SK-N-SH treated with all-trans-retinoic acid at 6 μM for 48 hours (cell line): ENCODE data around the gene C11orf21.

ENCODE experiments used
- ATAC-seq: fragments of 200-7000 bp; cut with Tn5 transposase; 3 replicates; pipeline ENCODE4 v1.9.1; 2020; ENCODE audit warnings: mild to moderate bottlenecking, moderate library complexity
- ARNTL ChIP-seq: fragments of 450-650 bp; formaldehyde crosslinking; IDR thresholded peaks from 2 replicates; pipeline ENCODE4 v1.5.0; 2020; ENCODE audit warnings: low read depth, mild to moderate bottlenecking, moderate library complexity, borderline replicate concordance
- BACH2 ChIP-seq: fragments of 250-450 bp; sonication (Bioruptor Pico); IDR thresholded peaks from 2 replicates; pipeline ENCODE4 v1.9.0; 2021; ENCODE audit warnings: mild to moderate bottlenecking, borderline replicate concordance
- CREB5 ChIP-seq: fragments of 250-450 bp; sonication (Bioruptor Pico); IDR thresholded peaks from 2 replicates; pipeline ENCODE4 v1.5.1; 2020; ENCODE audit warnings: low read depth, mild to moderate bottlenecking, moderate library complexity
- CSDC2 ChIP-seq: fragments of 250-450 bp; sonication (Bioruptor Pico); IDR thresholded peaks from 2 replicates; pipeline ENCODE4 v1.5.0; 2020; ENCODE audit warnings: mild to moderate bottlenecking, moderate library complexity
- CSRNP3 ChIP-seq: fragments of 250-450 bp; sonication (Bioruptor Pico); IDR thresholded peaks from 2 replicates; pipeline ENCODE4 v1.5.1; 2021; ENCODE audit warnings: mild to moderate bottlenecking, moderate library complexity
- ESRRG ChIP-seq: fragments of 250-450 bp; sonication (Bioruptor Pico); IDR thresholded peaks from 2 replicates; pipeline ENCODE4 v1.6.1; 2021; ENCODE audit warnings: mild to moderate bottlenecking
- GLIS3 ChIP-seq: fragments of 250-450 bp; sonication (Bioruptor Pico); IDR thresholded peaks from 2 replicates; pipeline ENCODE4 v1.5.0; 2020; ENCODE audit warnings: mild to moderate bottlenecking, moderate library complexity
- ISL1 ChIP-seq: fragments of 250-450 bp; sonication (Bioruptor Pico); IDR thresholded peaks from 2 replicates; pipeline ENCODE4 v2.1.2; 2022; ENCODE audit warnings: mild to moderate bottlenecking, moderate library complexity
- OSR1 ChIP-seq: fragments of 250-450 bp; sonication (Bioruptor Pico); IDR thresholded peaks from 2 replicates; pipeline ENCODE4 v1.8.0; 2022; ENCODE audit warnings: moderate library complexity, mild to moderate bottlenecking, inconsistent platforms
- PATZ1 ChIP-seq: fragments of 250-450 bp; sonication (Bioruptor Pico); IDR thresholded peaks from 2 replicates; pipeline ENCODE4 v1.8.0; 2020; ENCODE audit warnings: mild to moderate bottlenecking, moderate library complexity, borderline replicate concordance
- POU6F1 ChIP-seq: fragments of 250-450 bp; sonication (Bioruptor Pico); IDR thresholded peaks from 2 replicates; pipeline ENCODE4 v1.8.0; 2021; ENCODE audit warnings: low read depth, mild to moderate bottlenecking, moderate library complexity, borderline replicate concordance
- PPARA ChIP-seq: fragments of 250-450 bp; sonication (Bioruptor Pico); IDR thresholded peaks from 2 replicates; pipeline ENCODE4 v1.5.0; 2020; ENCODE audit warnings: mild to moderate bottlenecking, borderline replicate concordance
- RARB ChIP-seq: fragments of 250-450 bp; sonication (Bioruptor Pico); IDR thresholded peaks from 2 replicates; pipeline ENCODE4 v1.8.0; 2021; ENCODE audit warnings: mild to moderate bottlenecking, moderate library complexity
- SNAI2 ChIP-seq: fragments of 250-450 bp; sonication (Bioruptor Pico); IDR thresholded peaks from 2 replicates; pipeline ENCODE4 v1.5.0; 2020; ENCODE audit warnings: mild to moderate bottlenecking, moderate library complexity
- TCF4 ChIP-seq: fragments of 250-450 bp; sonication (Bioruptor Pico); IDR thresholded peaks from 2 replicates; pipeline ENCODE4 v1.8.0; 2021; ENCODE audit warnings: mild to moderate bottlenecking, moderate library complexity, borderline replicate concordance
- TOX ChIP-seq: fragments of 250-450 bp; sonication (Bioruptor Pico); IDR thresholded peaks from 2 replicates; pipeline ENCODE4 v1.8.0; 2021; ENCODE audit warnings: mild to moderate bottlenecking, moderate library complexity, borderline replicate concordance
- TSHZ2 ChIP-seq: fragments of 250-450 bp; sonication (Bioruptor Pico); IDR thresholded peaks from 2 replicates; pipeline ENCODE4 v1.5.0; 2020; ENCODE audit warnings: mild to moderate bottlenecking, moderate library complexity
- ZFP3 ChIP-seq: fragments of 250-450 bp; sonication (Bioruptor Pico); IDR thresholded peaks from 2 replicates; pipeline ENCODE4 v1.5.0; 2020; ENCODE audit warnings: mild to moderate bottlenecking, moderate library complexity
- ZFP30 ChIP-seq: fragments of 450-650 bp; formaldehyde crosslinking; IDR thresholded peaks from 2 replicates; pipeline ENCODE4 v1.5.0; 2022; ENCODE audit warnings: mild to moderate bottlenecking, moderate library complexity
- ZNF565 ChIP-seq: fragments of 450-650 bp; formaldehyde crosslinking; conservative IDR thresholded peaks from 2 replicates; pipeline ENCODE4 v1.5.0; 2020; ENCODE audit warnings: low read depth, mild to moderate bottlenecking, moderate library complexity
- ZNF70 ChIP-seq: fragments of 450-650 bp; formaldehyde crosslinking; IDR thresholded peaks from 2 replicates; pipeline ENCODE4 v1.5.0; 2020; ENCODE audit warnings: mild to moderate bottlenecking, moderate library complexity
- ZNF8 ChIP-seq: fragments of 450-650 bp; formaldehyde crosslinking; IDR thresholded peaks from 2 replicates; pipeline ENCODE4 v1.5.0; 2020; ENCODE audit warnings: mild to moderate bottlenecking, moderate library complexity

The C11orf21 gene

GRCh38 chr11:2347308-2347830 is 45.7 kb upstream of the C11orf21 start:
- ATAC-seq = no peak
- TF ChIP-seq ZNF70 (CRISPR knock-in tag) = no peak
- TF ChIP-seq ARNTL (CRISPR knock-in tag) = no peak
- no peak for TF ChIP-seq ISL1 (CRISPR knock-in tag)
- no peak for TF ChIP-seq SNAI2 (CRISPR knock-in tag)
- no peak for TF ChIP-seq TCF4
- no peak for TF ChIP-seq ZFP30 (CRISPR knock-in tag)

GRCh38 chr11:2346586-2347307 is 45.0 kb upstream of the C11orf21 start:
- no peak for ATAC-seq
- no peak for TF ChIP-seq CSRNP3 (CRISPR knock-in tag)
- no peak for TF ChIP-seq TSHZ2 (CRISPR knock-in tag)
- TF ChIP-seq TCF4 = no peak
- TF ChIP-seq PATZ1 (CRISPR knock-in tag) = no peak
- TF ChIP-seq POU6F1 (CRISPR knock-in tag) = no peak
- TF ChIP-seq SNAI2 (CRISPR knock-in tag) = no peak
- no peak for TF ChIP-seq OSR1 (CRISPR knock-in tag)
- no peak for TF ChIP-seq ISL1 (CRISPR knock-in tag)
- no peak for TF ChIP-seq RARB
- no peak for TF ChIP-seq PPARA (CRISPR knock-in tag)
- TF ChIP-seq ZNF565 (CRISPR knock-in tag) = no peak
- TF ChIP-seq GLIS3 (CRISPR knock-in tag) = no peak
- TF ChIP-seq ZNF8 = no peak

- ATAC-seq = no peak
- no peak for TF ChIP-seq CREB5 (CRISPR knock-in tag)
- TF ChIP-seq ZNF8 = no peak
- TF ChIP-seq TOX = no peak
- TF ChIP-seq ZNF565 (CRISPR knock-in tag) = no peak
- no peak for TF ChIP-seq ZNF70 (CRISPR knock-in tag)
- no peak for TF ChIP-seq TCF4
- TF ChIP-seq PPARA (CRISPR knock-in tag) = no peak
- no peak for TF ChIP-seq RARB
- TF ChIP-seq GLIS3 (CRISPR knock-in tag) = no peak
- no peak for TF ChIP-seq SNAI2 (CRISPR knock-in tag)
- no peak for TF ChIP-seq CSDC2 (CRISPR knock-in tag)
- TF ChIP-seq OSR1 (CRISPR knock-in tag) = no peak
- TF ChIP-seq TSHZ2 (CRISPR knock-in tag) = no peak
- no peak for TF ChIP-seq BACH2 (CRISPR knock-in tag)
- no peak for TF ChIP-seq ARNTL (CRISPR knock-in tag)
- no peak for TF ChIP-seq CSRNP3 (CRISPR knock-in tag)
- TF ChIP-seq ESRRG = no peak
- no peak for TF ChIP-seq ZFP3 (CRISPR knock-in tag)
These were observed 44.3 kb upstream of the C11orf21 start for GRCh38 chr11:2346014-2346413.
